Measurements from ENCODE around the gene TSC2.

Gene TSC2

DNA sequence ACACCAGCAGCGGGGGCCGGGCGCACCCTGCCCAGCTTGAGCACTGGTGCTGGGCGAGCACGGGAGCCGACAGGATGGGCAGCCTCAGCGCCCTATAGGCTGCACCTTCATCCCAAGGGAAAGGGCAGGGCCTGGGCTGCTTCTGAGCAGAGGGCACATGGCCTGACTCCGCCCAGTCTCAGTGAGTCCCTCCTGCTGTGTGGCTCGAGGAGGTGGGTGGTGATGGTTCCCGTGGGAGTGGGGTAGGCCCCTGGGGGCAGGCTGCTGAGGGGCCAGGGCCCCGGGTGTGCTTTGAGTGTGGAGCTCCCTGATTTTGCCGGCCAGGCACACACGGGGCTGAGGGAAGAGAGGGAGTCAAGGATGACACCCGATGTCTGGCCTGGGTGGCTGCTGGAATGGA is 37.9 kb downstream of the TSC2 start:
- no peak for TF ChIP-seq JUND (IDR thresholded peaks at IDR 0.05; ENCODE audit: low read depth)
- DNase-seq (ENCODE audit: low read depth in 1 of 2, low spot score in 1 of 2), result no peak
- in situ Hi-C loops (cut with HindIII; ENCODE audit: low pct_unique_long_range_greater_than_20kb, low sequenced_read_pairs), result no loop called here

DNA sequence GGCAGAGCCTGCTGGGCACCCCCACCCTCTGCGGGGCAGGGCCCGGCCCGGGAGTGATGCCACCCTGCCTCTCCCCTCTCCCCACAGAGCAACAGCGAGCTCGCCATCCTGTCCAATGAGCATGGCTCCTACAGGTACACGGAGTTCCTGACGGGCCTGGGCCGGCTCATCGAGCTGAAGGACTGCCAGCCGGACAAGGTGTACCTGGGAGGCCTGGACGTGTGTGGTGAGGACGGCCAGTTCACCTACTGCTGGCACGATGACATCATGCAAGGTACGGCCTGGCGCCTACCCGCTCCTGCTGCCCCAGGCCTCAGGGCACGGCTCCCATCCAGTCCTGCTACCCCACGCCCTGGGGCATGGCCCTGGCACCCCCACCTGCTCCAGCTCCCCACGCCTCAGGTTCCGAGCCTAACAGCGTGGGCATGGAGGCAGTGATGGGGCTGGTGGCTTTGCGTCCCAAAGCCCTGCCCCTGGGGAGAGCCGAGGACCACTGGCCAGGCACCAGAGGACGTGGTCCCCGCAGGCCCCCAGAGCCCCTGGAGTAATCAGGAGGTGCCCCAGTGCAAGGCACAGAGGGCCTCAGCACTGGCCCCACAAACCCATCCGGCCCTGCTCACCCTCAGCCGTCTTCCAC is 38.4 kb downstream of the TSC2 start:
- in situ Hi-C loops (cut with HindIII; ENCODE audit: low pct_unique_long_range_greater_than_20kb, low sequenced_read_pairs), result no loop called here
- TF ChIP-seq JUND (IDR thresholded peaks at IDR 0.05; ENCODE audit: low read depth), result no peak
- no peak for DNase-seq (ENCODE audit: low read depth in 1 of 2, low spot score in 1 of 2)

DNA sequence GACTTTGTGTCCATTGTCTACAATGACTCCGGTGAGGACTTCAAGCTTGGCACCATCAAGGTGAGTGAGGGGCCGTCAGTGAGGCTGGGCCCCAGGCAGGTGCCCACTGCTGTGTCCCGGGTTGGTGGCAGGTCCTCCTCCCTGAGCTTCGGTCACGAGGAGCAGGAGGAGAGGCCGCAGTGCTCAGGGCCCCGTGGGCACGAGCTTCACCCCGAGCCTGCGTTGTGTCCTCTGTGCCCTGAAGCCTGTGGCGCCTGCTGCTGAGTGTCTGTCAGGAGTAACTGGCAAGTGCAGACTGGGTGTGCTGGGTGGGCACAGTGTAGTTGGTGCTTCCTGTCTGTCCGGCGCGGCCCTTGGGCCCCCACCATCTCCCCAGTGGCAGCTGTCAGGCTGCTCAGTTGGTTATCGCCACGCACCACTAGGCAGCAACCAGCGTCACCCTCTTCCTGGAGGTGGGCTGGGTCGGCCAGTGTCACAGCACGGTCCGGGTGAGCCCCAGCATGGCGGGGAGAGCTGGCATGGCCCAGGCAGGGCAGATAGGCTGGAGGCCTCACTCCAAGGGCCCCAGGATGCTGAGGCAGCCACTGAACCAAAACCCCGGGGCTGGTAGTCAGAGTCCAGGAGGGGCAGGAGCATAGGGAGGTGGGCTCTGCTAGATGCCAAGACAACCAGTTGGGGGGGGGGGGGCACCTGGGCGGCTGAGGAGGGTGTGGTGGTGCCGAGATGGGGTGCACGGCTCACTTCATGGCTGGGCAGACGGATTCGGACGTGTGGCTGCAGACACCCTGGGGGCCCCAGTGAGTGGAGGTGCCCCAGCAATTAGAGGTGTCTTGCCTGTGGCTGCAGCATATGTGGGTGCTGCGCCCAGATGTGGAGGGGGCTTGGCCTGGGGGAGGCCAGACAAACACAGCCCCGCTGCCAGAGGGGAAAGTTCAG is 39.3 kb downstream of the TSC2 start:
- TF ChIP-seq JUND (IDR thresholded peaks at IDR 0.05; ENCODE audit: low read depth), result no peak
- no peak for DNase-seq (ENCODE audit: low read depth in 1 of 2, low spot score in 1 of 2)
- in situ Hi-C loops (cut with HindIII; ENCODE audit: low pct_unique_long_range_greater_than_20kb, low sequenced_read_pairs), result no loop called here

DNA sequence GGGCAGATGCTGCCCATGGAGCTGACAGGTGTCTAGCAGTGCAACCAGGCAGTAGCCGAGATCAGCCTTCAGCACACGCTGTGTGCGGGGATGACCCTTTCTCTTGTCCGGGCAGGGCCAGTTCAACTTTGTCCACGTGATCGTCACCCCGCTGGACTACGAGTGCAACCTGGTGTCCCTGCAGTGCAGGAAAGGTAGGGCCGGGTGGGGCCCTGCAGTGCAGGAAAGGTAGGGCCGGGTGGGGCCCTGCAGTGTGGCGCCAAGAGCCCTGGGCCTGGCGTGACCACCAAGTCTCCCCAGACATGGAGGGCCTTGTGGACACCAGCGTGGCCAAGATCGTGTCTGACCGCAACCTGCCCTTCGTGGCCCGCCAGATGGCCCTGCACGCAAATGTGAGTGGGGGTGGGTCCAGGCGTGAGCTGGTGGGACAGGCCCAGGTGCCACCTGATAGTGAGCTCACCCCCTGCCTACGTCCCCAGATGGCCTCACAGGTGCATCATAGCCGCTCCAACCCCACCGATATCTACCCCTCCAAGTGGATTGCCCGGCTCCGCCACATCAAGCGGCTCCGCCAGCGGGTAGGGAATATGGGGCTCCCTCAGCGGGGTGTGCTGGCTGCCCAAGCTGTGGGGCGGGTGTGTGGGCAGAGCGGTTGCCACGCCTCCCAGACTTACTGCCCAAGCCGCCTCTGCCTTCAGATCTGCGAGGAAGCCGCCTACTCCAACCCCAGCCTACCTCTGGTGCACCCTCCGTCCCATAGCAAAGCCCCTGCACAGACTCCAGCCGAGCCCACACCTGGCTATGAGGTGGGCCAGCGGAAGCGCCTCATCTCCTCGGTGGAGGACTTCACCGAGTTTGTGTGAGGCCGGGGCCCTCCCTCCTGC is 40.2 kb downstream of the TSC2 start:
- no peak for TF ChIP-seq JUND (IDR thresholded peaks at IDR 0.05; ENCODE audit: low read depth)
- in situ Hi-C loops (cut with HindIII; ENCODE audit: low pct_unique_long_range_greater_than_20kb, low sequenced_read_pairs), result no loop called here
- DNase-seq (ENCODE audit: low read depth in 1 of 2, low spot score in 1 of 2), result no peak

DNA sequence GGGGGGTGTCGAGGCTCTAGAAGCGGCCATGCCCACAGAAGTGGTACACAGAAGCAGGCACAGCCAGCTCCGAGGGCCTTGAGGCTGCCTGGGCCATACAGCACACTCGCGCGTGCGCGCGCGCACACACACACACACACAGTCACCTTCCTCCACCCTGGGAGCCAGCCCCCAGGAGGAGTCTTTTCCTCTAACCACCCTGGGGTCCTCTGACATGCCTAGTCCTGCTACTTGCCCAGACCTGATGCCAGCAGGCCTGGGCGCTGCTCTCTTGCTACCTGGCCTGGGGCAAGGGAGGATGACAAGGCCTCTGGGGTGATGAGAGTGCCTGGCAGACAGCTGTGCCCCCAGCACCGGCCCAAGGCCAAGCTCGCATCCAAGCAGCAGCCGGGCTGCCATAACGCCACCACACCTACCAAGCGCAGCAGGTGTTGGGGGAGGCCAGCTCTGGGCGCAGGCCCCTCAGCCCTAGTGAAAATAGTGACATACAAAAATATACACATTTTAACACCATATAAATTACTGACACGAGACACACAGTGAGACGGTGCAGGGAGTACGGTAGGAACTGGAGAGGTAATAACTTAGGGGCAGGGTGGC is 41.1 kb downstream of the TSC2 start:
- no peak for TF ChIP-seq JUND (IDR thresholded peaks at IDR 0.05; ENCODE audit: low read depth)
- no peak for DNase-seq (ENCODE audit: low read depth in 1 of 2, low spot score in 1 of 2)
- in situ Hi-C loops (cut with HindIII; ENCODE audit: low pct_unique_long_range_greater_than_20kb, low sequenced_read_pairs), result no loop called here

DNA sequence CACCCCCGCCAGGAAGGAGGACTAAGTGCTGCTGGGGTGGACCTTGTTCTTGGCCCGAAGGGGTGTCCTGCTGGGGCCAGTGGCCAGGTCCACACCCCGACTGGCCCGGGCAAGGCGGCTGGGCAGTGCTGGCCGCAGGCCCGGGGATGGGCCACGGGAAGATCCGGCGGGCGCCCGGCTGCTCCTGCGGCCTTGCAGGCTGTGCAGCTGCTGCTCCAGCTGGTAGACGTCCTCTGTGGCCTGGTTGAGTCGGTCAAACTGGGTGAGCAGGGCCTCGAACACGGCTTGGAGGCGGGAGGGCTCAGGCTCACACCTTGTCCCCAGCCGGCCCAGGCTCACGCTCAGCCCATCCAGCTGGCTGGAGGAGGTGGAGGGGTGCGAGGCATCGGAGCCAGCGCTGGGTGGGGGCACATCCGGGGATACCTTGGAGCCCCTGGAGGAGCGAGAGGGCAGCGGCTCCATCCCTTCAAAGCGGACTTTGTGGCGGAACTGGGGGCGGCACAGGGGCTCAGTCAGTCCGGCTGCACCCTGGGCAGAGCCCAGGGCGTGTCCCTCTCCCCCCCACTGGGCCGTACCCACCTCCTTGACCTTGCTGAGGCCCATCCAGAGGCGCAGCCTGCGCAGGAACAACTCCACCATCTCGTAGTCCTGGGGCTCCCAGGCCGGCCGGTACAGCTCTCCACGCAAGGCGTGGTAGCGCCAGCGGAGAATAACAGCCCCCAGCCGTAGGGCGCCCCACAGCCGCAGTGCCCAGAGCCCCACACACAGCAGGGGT is 42.1 kb downstream of the TSC2 start:
- no peak for DNase-seq (ENCODE audit: low read depth in 1 of 2, low spot score in 1 of 2)
- in situ Hi-C loops (cut with HindIII; ENCODE audit: low pct_unique_long_range_greater_than_20kb, low sequenced_read_pairs), result no loop called here
- TF ChIP-seq JUND (IDR thresholded peaks at IDR 0.05; ENCODE audit: low read depth), result no peak

DNA sequence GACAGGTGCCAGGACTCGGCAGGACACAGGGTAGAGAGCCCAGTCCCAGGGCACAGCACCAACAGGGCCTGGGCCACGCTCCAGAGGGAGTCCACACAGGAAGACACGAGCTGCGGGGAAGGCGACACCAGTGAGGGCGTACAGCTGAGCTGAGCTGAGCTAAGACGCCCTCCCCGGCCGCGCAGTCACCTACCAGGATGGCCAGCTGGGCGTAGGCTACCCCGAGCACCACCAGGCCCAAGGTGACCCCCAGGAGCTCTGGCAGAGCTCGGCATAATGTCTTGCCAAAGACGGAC is 42.6 kb downstream of the TSC2 start:
- in situ Hi-C loops (cut with HindIII; ENCODE audit: low pct_unique_long_range_greater_than_20kb, low sequenced_read_pairs), result no loop called here
- TF ChIP-seq JUND (IDR thresholded peaks at IDR 0.05; ENCODE audit: low read depth), result no peak
- no peak for DNase-seq (ENCODE audit: low read depth in 1 of 2, low spot score in 1 of 2)

DNA sequence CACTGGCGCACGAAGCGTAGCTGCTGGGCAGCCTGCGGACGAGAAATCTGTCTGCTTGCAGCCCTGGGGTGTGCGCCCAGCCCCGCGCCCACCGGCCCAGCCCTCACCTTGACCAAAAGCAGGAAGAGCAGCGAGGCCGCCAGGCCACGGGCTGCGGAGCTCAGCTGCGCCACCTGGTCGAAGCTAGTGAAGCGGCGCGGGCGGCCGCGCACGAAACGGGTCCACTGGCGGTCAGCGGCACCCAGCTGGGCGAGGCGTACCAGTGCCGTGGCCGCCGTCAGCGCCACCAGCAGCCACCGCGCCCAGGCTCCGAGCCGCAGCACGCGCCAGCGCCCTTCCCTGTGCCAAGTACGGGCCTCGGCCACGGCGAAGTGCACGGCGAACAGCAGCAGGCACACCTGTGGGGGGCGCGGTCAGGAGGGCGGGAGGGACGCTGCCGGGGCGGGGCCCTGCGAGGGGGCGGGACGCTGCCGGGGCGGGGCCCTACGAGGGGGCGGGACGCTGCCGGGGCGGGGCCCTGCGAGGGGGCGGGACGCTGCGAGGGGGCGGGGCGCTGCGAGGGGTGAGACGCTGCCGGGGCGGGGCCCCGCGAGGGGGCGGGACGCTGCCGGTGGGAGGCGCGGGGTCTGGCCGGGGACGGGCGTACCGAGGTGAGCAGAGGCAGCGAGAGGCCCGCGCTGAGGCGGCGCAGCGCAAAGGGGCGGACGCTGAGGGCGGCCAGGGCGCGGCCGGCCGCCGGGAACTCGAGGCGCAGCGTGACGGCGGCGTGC is 43.2 kb downstream of the TSC2 start:
- in situ Hi-C loops (cut with HindIII; ENCODE audit: low pct_unique_long_range_greater_than_20kb, low sequenced_read_pairs), result no loop called here
- TF ChIP-seq JUND (IDR thresholded peaks at IDR 0.05; ENCODE audit: low read depth), result no peak
- no peak for DNase-seq (ENCODE audit: low read depth in 1 of 2, low spot score in 1 of 2)

DNA sequence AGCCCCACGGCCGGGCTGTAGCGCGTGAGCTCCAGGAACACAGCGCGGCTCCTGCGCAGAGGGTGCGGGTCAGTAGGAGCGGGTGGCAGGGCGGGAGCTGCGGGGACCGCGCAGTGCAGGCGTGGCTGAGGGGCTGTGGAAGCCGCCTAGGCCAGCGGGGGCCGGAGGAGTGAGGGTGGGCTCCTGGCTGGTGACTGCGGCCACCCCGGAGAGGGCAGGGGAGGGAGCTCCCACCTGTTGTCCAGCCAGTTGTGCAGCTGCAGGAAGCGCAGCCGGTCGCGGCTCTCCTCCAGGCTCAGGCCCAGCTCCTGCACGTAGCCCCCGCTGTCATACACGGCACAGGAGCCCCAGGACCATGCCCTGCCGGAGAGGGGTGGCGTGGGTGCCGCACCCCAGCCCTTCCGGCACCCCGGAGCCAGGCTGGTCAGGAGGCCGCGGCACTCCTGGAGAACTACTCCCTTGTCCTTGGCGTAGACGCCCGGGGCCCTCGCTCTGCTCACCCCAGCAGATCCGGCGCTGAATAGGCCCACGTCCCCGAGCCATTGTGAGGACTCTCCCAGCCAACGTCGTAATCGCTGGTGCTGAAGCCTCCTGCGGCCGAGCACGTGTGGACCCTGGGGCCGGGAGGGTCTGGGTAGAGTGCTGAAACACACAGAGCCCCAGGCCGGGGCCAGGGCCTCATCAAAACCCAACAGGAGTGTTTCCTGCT is 43.9 kb downstream of the TSC2 start:
- DNase-seq (ENCODE audit: low read depth in 1 of 2, low spot score in 1 of 2), result no peak
- no peak for TF ChIP-seq JUND (IDR thresholded peaks at IDR 0.05; ENCODE audit: low read depth)
- in situ Hi-C loops (cut with HindIII; ENCODE audit: low pct_unique_long_range_greater_than_20kb, low sequenced_read_pairs), result no loop called here

DNA sequence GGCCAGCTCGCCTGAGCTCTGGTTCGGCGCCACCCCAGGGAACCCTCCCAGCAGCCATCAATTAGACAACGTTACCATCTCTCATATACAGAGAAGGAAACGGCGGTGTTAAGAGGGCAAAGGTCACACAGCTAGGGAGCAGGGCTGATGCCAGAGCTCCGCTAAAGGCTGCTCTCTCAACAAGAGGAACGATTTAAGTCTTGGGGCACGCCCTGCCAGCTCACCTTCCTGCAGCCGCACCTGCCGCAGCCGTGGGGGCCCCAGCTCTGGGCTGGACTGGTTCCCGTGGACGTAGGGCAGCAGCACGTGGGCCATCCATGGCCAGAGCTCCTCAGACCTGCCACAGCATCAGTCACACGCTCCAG is 44.5 kb downstream of the TSC2 start:
- in situ Hi-C loops (cut with HindIII; ENCODE audit: low pct_unique_long_range_greater_than_20kb, low sequenced_read_pairs), result no loop called here
- no peak for TF ChIP-seq JUND (IDR thresholded peaks at IDR 0.05; ENCODE audit: low read depth)
- DNase-seq (ENCODE audit: low read depth in 1 of 2, low spot score in 1 of 2), result no peak

DNA sequence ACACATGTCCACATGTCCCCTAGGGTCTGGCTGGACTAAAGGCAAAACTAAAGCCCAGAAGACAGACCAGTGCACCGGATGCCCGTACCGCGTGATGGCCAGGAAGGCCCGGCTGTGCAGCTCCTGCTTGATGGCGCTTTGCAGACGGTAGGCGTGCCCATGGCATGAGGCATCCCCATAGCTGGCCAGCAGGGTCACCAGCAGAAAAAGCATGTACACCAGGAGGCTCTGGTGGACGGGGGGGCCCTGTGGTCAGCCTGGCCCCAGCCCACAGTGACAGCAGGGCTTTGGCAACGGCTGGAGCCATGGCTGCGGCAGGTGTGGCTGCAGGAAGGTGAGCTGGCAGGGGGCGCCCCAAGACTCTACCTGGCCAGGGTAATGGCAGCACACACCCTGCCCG is 45.1 kb downstream of the TSC2 start:
- in situ Hi-C loops (cut with HindIII; ENCODE audit: low pct_unique_long_range_greater_than_20kb, low sequenced_read_pairs), result no loop called here
- no peak for TF ChIP-seq JUND (IDR thresholded peaks at IDR 0.05; ENCODE audit: low read depth)
- no peak for DNase-seq (ENCODE audit: low read depth in 1 of 2, low spot score in 1 of 2)

All from T47D (cell line).